ENCODE measurements around the gene PNPLA6.
"Not testable (repeated sequence)": the region's sequence is repeated elsewhere in the genome, so short reads cannot be mapped to it uniquely, and the experiment has no call there.

Gene PNPLA6

DNA sequence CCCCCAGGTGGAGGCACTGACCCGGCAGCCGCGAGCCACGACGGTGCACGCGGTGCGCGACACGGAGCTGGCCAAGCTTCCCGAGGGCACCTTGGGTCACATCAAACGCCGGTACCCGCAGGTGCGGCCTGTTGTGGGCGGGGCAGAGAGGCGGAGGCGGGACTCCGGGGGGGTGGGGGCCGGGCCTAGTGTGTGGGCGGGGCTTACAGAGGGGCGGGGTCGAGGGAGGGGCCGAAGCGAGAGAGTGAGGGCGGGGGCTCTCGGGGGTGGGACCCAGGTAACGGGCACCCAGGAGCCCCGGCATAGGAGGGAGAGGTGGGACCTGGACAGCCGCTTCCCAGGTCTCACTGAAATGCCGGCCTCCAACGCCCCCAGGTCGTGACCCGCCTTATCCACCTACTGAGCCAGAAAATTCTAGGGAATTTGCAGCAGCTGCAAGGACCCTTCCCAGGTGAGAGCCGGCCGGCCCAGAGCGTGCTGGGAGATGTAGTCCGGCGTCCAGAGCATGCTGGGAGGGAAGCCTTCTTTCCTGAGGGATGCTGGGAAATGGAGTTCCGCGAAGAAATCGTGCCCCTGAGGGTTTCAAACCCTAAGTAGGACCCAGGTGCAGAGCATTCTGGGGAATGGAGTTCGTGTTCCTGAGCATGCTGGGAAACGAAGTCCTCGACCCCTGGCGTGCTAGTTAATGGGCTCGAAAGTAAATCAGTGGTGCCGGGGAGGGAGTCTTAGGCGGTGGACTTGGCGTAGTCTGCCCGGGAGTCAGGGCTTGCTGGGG, 15.7 kb downstream of the PNPLA6 start:
- in situ Hi-C loops (cut with MboI; ENCODE audit: low sequenced_read_pairs) = no loop called here

- in situ Hi-C loops (cut with MboI; ENCODE audit: low sequenced_read_pairs) = no loop called here
Observed at GRCh38 chr19:7552781-7553180, 17.3 kb downstream of the PNPLA6 start.

DNA sequence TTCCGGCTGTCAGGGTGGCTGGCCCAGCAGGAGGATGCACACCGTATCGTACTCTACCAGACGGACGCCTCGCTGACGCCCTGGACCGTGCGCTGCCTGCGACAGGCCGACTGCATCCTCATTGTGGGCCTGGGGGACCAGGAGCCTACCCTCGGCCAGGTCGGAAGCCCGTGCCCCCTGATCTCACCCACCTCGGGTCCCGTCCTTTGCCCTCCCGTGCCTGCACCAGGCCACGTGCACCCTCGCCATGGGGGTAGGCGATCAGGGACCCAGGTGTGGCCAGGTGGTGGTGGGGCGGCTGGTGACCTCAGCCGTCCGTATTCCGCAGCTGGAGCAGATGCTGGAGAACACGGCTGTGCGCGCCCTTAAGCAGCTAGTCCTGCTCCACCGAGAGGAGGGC, 19.0 kb downstream of the PNPLA6 start:
- in situ Hi-C loops (cut with MboI; ENCODE audit: low sequenced_read_pairs) = no loop called here

GRCh38 chr19:7554990-7555864, 19.7 kb downstream of the PNPLA6 start:
- in situ Hi-C loops (cut with MboI; ENCODE audit: low sequenced_read_pairs) = no loop called here

- in situ Hi-C loops (cut with MboI; ENCODE audit: low sequenced_read_pairs) = no loop called here
Observed at GRCh38 chr19:7556696-7557315, 21.3 kb downstream of the PNPLA6 start.

GRCh38 chr19:7558667-7559066, 23.1 kb downstream of the PNPLA6 start:
- in situ Hi-C loops (cut with MboI; ENCODE audit: low sequenced_read_pairs) = no loop called here

- in situ Hi-C loops (cut with MboI; ENCODE audit: low sequenced_read_pairs) = no loop called here
Observed at GRCh38 chr19:7559102-7559501, 23.6 kb downstream of the PNPLA6 start.

DNA sequence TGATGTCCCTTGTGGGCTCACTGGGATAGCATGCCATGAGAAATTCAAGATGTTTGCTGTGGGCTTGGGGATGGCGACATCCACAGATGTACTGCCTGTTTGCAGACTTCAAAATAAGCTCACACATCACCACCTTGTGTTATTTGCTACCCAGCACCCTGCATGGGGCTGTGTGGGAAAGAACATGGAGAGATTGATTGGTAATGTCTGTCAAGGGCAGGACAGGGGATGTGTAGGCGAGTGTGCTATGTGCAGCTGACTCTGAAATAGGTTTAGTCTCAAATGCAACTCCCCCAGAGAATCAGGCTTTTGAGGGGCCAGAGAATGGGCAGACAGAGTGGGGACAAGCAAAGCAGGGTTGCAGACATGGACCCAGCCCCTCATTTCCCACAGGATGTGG, 24.7 kb downstream of the PNPLA6 start:
- in situ Hi-C loops (cut with MboI; ENCODE audit: low sequenced_read_pairs) = no loop called here

- in situ Hi-C loops (cut with MboI; ENCODE audit: low sequenced_read_pairs) = no loop called here
Observed at GRCh38 chr19:7561325-7561724, 25.8 kb downstream of the PNPLA6 start.

DNA sequence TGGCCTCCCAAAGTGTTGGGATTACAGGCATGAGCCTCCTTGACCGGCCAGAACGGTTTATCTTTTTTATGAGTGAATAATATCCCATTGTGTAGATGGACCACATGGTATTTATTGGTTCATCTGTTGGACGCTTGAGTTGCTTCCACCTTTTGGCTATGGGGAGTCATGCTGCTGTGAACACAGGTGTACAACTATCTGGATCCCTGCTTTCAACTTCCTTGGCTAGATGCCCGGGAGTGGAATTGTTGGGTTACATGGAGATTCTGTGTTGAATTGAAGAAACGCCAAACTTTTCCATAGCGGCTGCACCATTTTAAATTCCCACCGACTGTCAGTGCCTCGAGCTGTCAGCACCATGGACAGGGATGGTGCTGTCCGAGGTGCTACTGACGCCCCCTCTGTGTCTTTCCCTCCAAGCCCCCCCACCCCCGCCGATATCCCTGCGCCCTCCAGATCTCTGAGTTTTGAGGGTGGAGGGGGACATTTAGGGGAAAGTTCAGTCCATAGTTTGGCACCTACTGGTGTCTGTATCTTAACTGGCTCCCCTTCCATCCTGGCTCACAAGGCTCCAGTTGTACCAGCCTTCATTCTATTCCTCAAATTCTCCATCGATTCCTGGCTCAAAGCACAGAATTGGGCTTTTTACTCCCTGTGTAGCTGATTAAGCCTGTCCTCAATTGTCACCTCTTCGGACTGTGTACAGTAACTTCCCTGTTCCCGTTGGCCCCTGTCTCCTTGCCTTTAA, 27.3 kb downstream of the PNPLA6 start:
- in situ Hi-C loops (cut with MboI; ENCODE audit: low sequenced_read_pairs) = no loop called here

DNA sequence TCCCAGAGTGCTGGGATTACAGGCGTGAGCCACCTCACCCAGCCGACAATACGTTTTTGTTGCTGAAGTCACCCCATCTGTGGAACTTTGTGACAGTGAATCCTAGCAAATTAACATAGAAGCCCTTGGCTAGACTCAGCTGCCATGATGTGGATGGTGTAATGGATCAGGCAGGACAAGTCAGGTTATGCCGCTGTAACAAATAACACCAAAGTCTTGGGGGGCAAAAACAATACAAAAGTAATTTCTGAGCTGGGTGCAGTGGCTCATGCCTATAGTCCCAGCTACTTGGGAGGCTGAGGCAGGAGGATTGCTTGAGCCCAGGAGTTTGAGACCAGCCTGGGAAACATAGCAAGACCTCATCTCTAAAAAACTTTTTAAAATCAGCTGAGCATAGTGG, 29.3 kb downstream of the PNPLA6 start:
- in situ Hi-C loops (cut with MboI; ENCODE audit: low sequenced_read_pairs) = no loop called here

- in situ Hi-C loops (cut with MboI; ENCODE audit: low sequenced_read_pairs) = no loop called here
Observed at GRCh38 chr19:7565332-7565731, 29.8 kb downstream of the PNPLA6 start.

DNA sequence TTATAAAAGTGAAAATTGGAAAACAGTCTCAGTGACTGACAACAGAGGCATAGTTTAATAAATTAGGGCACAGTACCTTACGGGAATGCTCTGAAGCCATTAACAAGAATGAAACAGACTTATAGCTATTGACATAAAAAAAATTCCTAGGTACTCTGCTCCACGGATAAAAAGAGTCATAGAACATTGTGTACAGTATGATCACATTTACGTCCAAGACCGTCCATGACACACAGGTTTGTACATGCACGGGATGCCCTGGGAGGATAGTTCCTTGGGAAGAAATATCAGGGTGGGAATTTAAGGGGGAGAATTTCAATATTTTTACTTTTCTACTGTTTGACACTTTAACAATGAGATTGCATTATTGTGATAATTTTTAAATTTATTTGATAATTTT, 35.2 kb downstream of the PNPLA6 start:
- in situ Hi-C loops (cut with MboI; ENCODE audit: low sequenced_read_pairs) = no loop called here

DNA sequence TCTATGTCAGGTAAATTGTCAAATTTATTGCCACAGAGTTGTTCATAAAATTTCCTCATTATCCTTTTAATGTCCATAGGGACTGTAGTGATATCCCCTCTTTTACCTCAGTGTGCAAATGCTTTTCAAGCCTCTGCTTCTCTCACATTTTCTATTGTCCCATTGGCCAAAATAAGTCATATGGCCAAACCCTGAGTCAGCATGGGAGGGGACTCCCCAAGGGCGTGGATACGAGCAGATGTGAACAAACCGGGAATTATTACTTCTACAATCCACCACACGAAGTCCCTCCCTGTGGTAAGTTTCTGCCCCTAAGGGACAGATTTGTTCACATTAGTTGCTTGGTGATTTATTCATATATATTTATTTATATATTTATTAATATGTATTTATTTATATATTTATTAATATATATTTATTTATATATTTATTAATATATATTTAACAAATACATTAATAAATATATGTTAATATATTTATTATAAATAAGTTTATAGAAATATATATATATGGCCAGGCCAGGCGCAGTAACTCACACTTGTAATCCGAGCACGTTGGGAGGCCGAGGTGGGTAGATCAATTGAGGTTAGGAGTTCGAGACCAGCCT, 40.0 kb downstream of the PNPLA6 start:
- in situ Hi-C loops (cut with MboI; ENCODE audit: low sequenced_read_pairs) = no loop called here

DNA sequence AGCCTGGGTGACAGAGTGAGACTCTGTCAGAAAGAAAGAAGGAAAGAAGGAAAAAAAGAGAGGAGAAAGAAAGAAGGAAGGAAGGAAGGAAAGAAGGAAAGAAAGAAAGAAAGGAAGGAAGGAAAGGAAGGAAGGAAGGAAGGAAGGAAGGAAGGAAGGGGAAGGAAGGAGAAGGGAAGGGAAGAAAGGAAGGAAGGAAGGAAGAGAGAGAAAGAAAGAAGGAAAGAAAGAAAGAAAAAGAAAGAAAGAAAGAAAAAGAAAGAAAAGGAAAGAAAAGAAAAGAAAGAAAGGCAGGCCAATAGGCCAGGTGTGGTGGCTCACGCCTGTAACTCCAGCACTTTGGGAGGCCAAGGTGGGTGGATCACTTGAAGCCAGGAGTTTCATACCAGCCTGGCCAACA, 41.9 kb downstream of the PNPLA6 start:
- in situ Hi-C loops (cut with MboI; ENCODE audit: low sequenced_read_pairs) = not testable (repeated sequence)

- in situ Hi-C loops (cut with MboI; ENCODE audit: low sequenced_read_pairs) = no loop called here
Observed at GRCh38 chr19:7578127-7578526, 42.6 kb downstream of the PNPLA6 start.

DNA sequence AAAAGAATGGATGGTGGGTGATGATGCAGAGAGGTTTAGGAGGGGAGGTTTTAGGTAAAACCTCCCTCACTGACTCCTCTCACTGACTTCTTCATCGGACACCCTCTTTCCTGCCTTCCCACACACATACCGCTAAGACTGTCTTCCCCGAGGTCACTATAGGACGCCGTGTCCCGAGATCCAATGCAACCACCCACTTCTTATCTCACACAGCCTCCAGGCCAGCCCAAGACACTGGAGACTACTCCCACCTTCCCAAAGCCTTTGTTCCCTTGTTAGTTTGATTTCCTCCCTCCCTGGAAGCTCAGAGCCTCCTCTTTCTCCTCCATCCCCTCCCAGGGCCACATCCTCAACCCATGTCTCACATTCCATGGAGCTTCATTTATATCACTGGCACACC, 43.7 kb downstream of the PNPLA6 start:
- in situ Hi-C loops (cut with MboI; ENCODE audit: low sequenced_read_pairs) = no loop called here

- in situ Hi-C loops (cut with MboI; ENCODE audit: low sequenced_read_pairs) = no loop called here
Observed at GRCh38 chr19:7582446-7582845, 46.9 kb downstream of the PNPLA6 start.

DNA sequence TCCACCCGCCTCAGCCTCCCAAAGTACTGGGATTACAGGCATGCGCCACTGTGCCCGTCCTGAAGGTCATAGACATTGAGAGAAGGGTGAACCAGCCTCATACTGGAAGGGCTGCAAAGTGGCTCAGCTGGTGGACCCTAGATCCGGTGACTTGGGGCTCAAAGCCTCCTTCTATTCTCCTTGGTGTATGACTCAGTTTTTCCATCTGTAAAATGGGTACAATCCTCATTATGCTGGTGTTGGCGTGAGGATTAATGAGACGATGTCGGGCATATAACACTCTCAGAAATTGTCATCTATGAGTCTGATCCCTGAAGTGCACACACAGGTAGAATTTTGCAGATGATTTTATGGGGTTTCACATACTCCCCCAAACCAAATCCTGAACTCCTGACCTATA, 54.3 kb downstream of the PNPLA6 start:
- in situ Hi-C loops (cut with MboI; ENCODE audit: low sequenced_read_pairs) = no loop called here

GRCh38 chr19:7590256-7590655, 54.7 kb downstream of the PNPLA6 start:
- in situ Hi-C loops (cut with MboI; ENCODE audit: low sequenced_read_pairs) = no loop called here

All from HL-60/S4 treated with phorbol 12-myristate 13-acetate at 8.2 ng/mL for 4 days and 3 days (cell line).